Right renal cortex interstitium (tissue), 3 donors: ENCODE measurements around the gene DDX18. TPM values are rescaled to one million over a fixed set of nuclear protein-coding genes. Genes with fewer than 3 reads are reported as not detected.

Experiments used
- DNase-seq, 3 donors: peaks; one replicate each; pipeline ENCODE4 v3.0.0-alpha.2; 2013; ENCODE audit warnings: low read depth in 3 of 3, low spot score in 2 of 3
- polyA plus RNA-seq, 3 donors: library from polyadenylated mRNA; unstranded; fragments of 120-200 nt; gene quantifications; one replicate each; pipeline ENCODE4 v1.2.1, GENCODE V29; 2013; ENCODE audit not compliant: insufficient read length in 3 of 3

Gene DDX18
- polyA plus RNA-seq, 3 donors: 89.0 to 97.9 (median 91.0) TPM

DNA sequence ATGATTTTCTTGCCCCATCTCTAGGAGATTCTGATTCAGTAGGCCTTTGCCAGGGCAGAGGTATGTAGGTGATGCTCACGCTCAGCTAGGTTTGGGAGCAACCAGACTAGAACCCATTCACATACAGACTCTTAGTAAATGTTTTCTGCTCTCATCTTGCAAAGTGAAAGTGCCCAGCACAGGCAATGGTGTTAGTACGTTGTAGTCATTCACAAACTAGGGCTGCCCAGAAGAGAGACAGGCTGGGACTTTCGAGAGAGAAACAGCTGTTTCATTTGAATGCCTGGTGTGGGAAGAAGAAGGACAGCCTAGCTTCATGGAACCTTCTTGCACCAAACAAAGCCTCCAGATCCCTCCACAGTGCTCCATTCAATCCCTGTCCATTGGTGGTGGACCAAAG, 19.4 kb downstream of the DDX18 start:
- DNase-seq: no peak

GRCh38 chr2:117834992-117835391, 20.5 kb downstream of the DDX18 start:
- DNase-seq: no peak

- DNase-seq: peak; percentile 41 to 66 (median 49)
Measured at GRCh38 chr2:117835990-117836760, 21.7 kb downstream of the DDX18 start.

DNA sequence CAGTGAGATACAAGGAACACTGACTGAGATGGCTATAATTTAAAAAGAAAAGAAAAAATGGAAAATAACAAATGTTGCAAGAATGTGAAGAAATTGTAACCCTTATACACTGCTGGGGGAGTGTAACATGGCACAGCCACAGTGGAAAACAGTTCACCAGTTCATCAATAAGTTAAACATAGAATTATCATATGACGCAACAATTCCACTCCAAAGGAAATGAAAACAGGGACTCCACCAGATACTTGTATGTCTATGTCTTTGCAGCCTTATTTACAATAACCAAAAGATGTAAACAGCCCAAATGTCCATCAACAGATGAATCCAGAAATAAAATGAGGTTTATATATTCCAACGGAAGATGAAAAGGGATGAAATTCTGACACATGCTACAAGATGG, 30.8 kb downstream of the DDX18 start:
- no peak for DNase-seq

DNA sequence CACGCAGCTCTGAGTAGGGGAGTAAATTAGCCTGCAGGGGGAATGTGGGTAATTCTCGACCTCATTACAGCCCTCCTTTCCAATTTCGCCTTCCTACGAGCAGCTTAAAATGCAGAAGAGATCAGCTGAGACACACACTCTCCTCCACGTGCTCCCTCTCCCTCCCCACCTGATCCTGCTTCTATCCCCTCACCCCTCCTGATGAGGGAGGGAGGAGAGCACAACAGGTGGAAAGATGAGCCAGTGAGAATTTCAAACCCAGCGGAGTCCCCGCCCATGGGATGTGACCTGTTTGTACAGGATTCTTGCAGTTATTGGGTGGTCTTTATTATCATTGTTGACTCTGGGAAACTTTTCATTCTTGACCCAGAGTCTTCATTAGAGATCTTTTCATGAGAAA, 35.5 kb downstream of the DDX18 start:
- DNase-seq: no peak

GRCh38 chr2:117850461-117850860, 36.0 kb downstream of the DDX18 start:
- DNase-seq: no peak

GRCh38 chr2:117851969-117852368, 37.5 kb downstream of the DDX18 start:
- no peak for DNase-seq

GRCh38 chr2:117853316-117853715, 38.8 kb downstream of the DDX18 start:
- DNase-seq: no peak

GRCh38 chr2:117853873-117854272, 39.4 kb downstream of the DDX18 start:
- no peak for DNase-seq

GRCh38 chr2:117854610-117855009, 40.1 kb downstream of the DDX18 start:
- DNase-seq: no peak

DNA sequence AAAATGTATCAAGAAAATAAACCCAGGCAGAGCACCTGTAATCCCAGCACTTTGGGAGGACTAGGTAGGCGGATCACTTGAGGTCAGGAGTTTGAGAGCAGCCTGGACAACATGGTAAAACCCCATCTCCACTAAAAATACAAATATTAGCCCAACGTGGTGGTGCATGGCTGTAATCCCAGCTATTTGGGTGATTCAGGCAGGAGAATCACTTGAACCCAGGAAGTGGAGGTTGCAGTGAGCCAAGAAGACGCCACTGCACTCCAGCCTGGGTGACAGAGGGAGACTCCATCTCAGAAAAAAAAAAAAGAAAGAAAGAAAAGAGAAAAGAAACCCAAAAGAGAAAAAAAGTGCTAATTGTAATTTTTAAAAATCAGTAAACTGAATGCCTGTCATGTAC, 41.4 kb downstream of the DDX18 start:
- DNase-seq: no peak

- no peak for DNase-seq
Measured at GRCh38 chr2:117856415-117857210, 42.1 kb downstream of the DDX18 start.

- DNase-seq: no peak
Measured at GRCh38 chr2:117858336-117858735, 43.8 kb downstream of the DDX18 start.

GRCh38 chr2:117858892-117859531, 44.5 kb downstream of the DDX18 start:
- no peak for DNase-seq

DNA sequence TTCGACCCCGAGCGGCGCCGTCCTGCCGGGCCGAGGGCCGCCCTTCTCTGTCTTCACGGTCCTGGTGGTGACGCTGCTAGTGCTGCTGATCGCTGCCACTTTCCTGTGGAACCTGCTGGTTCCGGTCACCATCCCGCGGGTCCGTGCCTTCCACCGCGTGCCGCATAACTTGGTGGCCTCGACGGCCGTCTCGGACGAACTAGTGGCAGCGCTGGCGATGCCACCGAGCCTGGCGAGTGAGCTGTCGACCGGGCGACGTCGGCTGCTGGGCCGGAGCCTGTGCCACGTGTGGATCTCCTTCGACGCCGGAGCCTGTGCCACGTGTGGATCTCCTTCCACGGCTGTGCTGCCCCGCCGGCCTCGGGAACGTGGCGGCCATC, 45.0 kb downstream of the DDX18 start:
- DNase-seq: no peak

GRCh38 chr2:117859924-117860647, 45.6 kb downstream of the DDX18 start:
- DNase-seq: no peak

GRCh38 chr2:117862459-117862858, 48.0 kb downstream of the DDX18 start:
- DNase-seq: no peak

DNA sequence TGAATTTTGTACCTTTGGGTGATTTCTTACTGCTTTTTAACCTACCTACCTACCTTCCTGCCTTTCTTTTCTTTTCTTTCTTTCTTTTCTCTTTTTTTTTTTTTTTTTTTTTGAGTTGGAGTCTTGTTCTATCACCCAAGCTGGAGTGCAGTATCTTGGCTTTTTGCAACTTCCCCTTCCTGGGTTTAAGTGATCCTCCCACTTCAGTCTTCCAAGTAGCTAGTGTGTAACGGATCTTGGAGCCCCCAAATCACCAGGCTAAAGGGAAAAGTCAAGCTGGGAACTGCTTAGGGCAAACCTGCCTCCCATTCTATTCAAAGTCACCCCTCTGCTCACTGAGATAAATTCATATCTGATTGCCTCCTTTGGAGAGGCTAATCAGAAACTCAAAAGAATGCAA, 61.3 kb downstream of the DDX18 start:
- DNase-seq: no peak

GRCh38 chr2:117879003-117879402, 64.5 kb downstream of the DDX18 start:
- no peak for DNase-seq
